Central memory CD4-positive, alpha-beta T cell (primary cell): Measurements from ENCODE around the gene LIF.

ENCODE experiments used
- DNase-seq: peaks from one replicate; pipeline ENCODE4 v3.0.0; 2022

The LIF gene

DNA sequence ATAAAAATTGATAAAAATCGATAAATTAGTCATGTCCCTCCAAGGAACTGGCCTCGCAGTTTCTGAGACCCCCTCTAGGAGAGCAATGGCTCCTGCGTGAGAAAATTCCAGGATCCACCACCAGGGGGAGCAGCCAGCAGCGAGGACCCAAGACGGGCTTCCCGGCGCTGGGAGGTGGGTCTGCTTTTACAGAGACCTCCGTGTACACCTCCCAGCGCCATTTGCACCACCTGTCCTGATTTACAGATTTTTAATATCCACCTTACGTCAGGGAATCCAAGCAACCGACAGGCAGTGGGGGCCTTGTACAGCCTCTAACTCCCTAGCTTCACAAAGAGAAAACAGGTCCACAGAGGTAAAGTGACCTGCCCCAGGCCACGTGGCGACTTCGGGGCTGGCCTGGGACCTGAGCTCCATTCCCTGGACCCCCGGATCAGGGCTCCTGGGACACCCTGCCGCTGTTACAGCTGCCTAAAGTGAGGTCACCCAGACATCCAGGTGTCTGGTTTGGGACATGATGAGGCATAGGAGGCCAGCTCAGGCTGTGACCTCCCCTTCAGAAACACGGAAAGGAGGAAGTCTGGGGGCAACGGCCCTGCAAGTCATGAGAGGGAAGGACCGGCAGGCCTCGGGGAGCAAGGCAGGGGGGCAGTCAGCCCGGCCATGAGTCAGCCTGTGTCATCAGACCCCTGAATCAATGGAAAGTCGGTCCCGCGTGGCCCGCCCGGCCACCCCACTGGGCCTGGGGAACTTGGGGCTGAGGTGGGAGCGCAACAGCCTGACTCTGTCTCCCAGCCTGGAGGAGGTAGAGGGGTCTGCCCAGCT lies 16.6 kb upstream of the LIF start:
- peak; percentile 65 for DNase-seq

DNA sequence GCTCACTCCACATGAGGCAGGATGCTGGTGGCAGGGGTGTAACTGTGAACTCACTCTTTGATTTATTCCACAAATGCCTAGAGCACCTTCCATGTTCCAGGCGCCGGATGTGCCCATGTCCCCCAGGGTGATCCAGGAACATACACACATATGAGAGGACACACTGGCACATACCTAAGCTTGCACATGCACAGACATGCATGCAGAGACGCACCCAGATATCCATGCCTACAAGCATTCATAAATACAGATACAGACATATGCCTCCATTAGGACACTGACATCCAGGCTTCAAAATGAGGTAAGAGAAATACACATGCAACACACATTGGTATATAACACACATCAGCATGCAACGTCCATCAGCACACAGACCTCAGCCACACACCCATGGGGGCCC lies 15.6 kb upstream of the LIF start:
- no peak for DNase-seq

DNA sequence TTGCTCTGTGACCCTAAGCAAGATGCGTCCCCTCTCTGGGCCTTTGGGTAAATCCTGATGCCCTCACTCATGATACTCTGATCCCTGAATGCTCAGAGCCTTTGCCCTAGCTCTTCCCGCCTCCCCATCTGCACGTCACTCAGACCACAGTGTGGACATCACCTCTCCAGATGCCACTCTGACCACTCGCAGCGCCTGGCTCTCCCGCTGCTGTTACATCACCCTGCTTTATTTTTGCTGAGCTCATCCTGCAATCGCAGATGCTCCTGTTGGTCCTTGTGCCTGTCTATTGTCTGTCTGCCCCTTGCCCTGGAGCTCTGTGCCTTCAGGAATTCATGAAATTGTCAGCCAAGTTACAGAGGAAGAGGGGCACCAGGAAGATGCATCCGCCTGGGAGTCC lies 14.6 kb upstream of the LIF start:
- no peak for DNase-seq

DNA sequence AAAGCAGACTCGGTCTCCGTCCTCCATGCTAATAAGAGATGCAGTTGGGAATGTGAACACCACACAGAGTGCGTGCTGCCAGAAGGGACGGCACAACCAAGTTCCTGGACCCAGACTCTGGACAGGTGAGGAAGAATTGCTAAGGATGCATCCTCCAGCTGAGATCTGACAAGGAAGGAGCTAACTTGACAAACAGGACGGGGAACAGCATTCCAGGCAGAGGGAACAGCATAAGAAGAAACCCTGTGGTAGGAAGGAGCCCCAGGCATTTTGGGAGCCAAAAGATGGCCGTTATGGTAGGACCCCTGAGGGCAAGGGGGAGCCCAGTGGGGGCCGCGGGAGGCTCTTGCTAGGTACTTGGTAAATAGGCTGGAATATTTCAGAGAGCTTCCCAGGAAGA lies 14.1 kb upstream of the LIF start:
- no peak for DNase-seq

DNA sequence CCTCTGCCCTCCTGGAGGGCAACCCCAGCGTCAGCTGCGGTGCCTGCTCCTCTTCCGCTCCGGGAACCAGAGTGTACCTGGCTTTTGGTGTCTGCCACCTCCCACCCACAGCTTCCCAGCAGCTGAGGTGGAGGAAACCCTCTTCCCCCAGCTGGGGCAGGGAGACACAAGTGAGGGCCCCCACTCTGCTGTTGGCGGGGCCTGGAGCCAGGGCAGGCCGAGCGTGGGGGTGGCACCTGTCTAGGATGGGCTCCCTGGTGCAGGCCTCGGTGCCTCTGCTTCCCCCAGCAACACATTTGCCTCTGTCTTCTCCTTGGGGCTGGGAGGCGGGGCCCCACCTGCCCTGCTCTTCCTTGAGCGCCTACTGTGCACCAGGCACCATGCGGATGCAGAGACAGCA lies 13.7 kb upstream of the LIF start:
- no peak for DNase-seq

DNA sequence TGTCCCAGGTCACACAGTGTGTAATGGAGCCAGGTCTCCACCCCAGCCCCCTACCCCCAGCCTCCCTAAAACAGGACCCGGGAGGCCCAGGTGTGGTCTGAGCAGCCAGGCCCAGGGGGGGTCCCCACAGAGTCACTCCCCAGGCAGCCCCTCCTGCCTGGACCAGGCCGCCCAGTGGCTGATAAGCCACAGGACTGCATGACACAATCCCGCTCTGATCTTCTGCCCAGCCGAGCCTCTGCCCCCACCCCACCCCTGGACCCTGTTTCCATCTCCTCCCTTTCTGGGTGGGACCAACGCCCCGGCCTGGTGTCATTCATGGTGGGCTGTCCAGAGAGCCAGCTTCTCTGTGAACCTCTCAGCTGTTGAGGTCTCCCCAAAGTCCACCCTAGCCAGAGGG lies 7.8 kb upstream of the LIF start:
- DNase-seq, result no peak

DNA sequence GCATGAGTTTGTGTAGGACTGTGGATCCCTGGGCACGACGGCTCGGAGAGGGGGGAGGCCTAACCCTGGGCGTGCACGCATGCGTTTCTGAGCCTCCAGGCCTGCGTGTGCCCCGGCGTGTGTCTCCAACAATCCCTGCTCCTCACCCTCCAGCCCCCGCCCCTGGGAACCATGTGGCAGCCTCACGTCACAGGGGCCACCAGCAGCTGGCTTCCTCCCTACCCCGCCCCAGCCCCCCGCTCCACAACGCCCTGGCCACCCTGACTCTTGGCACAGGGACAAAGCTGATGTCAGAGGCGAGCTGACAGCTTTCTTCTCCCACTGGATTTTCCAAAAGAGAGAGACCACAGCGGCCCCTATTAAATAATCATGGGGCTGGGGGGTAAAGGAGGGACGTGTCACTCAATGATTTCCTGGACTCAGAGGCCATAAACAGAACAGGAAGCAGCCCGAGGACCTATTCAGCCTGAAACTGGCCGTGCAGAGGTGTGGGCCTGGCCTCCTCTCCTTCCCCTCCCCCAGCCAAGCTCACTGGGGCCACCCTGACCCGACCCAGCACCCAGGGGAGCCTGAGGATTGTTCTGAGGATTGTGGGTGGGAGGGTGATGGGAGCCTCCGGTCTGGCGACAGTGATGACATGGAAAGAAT lies 6.8 kb upstream of the LIF start:
- no peak for DNase-seq

DNA sequence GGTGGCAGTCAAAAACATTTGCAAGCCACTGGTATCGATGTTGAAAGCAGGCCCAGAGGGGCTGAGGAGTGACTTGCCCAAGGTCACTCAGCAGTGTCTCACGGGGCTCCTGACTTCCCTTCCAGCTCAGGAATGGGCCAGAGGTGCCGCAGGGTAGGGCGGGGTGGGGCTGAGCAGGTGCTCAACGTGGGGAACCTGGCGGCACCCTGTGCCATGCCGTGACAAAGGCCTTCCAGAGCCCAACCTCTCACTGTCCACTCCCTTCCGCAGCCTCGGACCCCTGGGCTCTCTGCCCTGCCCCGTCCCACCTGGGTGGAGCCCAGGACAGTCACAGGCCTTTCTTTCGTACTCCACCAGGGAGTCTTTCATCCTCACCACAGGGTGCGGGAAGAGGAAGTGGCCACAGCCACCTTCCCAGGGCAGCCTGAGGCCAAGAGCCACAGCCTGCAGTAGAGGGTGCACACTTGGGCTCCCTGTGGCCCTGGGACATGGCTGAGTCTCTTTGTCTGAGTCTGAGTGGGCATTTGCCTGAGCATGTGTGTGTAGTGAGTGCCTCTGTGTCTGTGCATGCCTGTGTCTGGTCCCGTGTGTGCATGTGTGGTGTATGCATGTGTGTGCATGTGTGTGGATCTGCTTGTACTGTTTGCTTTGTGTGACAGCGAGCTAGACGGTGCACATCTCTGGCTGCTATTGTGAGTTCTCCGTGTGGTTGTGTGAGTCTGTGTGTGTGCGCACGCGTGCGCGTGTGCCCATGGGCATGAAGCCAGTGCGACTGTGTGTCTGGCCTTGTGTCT lies 6.0 kb upstream of the LIF start:
- DNase-seq, result no peak

DNA sequence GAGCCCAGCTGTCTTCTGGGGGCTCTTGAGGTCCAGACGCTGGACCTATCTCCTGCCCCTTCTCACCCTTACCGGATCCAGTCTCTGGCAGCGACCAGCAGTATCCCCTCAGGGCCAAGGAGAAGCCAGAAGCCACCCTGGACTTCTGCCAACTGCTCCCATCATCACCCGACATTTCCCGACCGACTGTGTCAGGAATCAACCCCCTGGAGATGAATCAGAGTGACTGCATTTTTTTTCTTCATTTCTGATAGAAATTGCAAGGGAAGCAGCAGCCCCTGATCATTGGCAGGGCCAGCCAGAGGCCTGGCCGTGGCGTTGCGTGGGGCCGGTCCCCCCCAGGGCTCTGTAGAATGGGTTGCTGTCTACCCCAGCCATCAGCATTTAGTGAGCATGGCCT lies 5.2 kb upstream of the LIF start:
- no peak for DNase-seq

DNA sequence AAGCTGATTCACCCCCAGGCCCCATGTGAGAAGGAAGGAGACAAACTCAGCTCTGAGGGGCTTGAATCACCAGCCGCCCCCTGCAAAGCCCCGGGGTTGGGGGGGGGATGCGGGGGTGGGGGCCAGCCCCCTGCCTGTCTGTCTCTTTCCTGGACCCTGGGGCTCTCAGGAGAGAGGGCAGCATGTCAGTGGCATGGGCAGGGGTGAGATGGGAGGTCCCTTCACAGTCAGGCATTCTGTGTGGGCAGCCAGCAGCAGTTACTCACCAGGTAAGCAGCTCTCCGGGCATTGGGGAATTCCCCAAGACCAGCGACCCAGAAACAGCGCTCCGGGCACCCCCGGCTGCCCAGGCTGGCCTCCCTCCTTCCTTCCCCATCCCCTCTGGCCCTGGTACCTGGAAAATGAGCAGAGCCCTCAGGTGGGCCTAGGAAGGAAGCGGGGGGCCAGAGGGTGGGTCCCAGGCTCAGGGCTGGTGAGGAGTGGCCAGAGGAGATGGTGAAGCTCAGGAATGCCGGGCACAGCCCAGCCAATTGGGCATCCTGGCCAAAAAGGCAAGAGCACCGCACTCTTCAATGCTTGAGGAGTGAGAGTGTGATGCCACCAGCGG lies 4.2 kb upstream of the LIF start:
- DNase-seq, result no peak

DNA sequence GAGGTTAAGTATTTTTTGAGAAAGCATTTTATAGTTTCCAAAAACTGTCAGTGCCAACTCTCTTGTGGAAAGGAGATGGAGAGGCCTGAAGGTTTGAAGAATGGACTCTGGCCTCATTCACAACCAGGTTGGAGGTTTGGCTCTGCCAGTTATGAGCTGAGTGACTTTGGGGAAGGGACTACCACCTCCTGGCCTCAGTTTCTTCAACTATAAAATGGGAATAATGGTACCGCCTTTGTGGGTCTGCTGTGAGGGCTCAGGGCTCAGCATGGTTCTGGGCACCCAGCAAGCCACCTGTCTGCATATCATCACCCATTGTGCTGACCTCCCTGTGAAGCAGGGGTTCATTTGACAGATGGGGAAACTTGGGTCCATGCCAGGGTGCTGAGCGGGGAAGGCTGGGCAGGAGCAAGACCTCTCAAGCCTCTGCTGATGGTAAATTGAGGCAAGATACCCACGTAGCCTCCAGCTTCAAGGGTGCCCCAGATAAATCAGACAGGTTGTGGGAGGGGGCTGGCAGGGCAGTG lies 3.5 kb upstream of the LIF start:
- DNase-seq, result no peak

DNA sequence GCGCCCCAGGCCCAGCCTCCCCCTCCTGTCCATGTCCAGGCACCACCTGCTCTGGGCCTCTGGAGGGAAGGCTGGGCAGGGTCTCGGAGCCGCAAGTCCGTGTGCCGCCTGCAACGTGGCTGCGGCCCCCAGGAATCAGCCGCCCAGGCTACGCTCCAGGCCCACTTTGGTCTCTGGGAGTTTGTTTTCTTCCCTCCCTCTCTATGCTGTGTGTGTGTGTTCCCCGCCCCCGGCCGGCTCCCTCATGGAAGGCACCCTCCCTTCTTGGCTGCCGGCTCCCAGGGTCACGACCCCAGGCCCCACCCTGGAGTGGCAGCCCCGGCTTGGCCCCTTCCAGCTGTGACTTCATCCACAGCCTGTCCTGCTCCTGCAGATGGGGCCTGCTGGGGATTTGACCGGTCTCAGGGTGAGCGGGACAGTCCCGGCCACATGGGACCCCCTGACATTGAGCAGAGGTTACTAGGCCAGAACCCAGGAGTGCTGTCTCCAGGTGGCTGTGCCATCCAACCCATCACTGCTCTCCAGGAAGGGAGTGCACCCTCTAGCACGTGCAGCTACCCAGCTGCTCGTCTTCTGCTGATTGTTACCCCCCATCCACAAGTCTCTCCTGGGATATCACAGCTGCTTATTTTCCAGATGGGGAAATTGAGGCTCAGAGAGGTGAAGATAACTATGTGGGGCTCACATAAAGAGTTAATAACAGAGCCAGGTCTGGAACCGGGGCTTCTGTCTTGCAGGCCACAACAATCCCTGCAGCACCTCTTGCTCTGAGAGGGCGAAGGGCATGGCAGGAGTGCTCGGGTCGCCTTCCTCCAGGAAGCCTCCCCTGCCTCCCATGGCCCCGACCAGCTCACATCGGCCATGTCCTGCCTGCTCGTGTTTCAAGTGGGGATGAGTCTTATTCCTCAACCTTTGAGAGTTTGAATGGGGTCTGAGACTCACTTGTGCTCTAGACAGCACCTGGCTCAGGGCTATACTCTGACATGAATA lies 2.8 kb upstream of the LIF start:
- no peak for DNase-seq

DNA sequence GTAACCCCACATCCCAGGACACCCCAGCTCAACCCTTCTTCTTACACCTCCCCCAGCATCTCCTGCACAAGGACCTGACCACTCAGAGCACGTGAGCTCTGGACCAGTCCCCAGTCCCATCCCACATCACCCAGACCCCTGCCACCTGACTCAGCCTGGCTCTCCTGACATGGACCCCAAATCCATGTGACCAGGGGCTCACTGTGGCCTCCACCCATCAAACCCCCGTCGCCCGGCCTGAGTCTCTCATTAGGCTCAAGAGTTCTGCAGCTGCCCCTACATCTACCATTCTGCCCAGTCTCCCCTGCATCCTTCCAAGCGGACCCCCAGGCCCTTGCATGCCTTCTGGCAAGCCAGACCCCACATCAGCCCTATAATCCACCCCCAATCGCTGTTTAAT lies 1.9 kb upstream of the LIF start:
- DNase-seq, result no peak

DNA sequence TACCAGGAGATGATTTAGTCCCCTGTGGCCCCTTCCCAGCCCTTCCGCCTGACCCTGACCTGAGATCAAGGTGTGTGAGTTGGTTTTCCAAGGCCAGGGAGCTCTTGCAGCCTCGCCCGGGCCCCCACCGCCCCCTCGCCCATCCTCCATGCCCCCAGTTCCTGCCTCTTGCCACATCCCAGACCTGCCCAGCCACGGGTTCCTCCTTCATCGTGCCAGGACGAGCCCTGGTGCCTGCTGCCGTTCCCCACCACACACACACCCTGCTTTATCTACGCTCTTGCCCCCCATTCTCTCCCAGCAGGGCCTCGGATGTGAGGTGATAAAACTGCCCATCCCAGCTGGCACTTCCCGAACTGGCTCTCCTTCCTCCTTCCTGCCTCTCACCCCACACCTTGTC lies 1.4 kb upstream of the LIF start:
- DNase-seq, result no peak

DNA sequence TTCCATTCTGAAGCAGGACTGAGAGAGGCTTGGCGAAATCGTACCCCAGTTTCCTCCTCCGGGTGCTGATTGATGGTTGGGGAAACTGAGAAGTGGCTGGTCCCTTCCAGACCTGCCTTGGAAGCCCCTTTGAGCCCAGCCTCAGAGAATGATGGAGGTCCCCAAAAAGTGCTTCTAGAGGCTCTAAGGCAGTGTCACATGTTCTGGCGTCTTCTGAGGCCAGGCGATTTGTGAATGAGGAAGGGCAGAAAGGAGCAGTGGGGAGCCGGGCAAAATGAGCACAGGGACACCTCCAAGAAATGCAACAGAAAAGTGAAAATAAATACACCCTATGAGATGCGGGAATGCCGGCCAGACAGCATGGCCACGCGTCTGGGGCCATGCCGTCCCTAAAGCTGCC lies 1.0 kb upstream of the LIF start:
- no peak for DNase-seq

DNA sequence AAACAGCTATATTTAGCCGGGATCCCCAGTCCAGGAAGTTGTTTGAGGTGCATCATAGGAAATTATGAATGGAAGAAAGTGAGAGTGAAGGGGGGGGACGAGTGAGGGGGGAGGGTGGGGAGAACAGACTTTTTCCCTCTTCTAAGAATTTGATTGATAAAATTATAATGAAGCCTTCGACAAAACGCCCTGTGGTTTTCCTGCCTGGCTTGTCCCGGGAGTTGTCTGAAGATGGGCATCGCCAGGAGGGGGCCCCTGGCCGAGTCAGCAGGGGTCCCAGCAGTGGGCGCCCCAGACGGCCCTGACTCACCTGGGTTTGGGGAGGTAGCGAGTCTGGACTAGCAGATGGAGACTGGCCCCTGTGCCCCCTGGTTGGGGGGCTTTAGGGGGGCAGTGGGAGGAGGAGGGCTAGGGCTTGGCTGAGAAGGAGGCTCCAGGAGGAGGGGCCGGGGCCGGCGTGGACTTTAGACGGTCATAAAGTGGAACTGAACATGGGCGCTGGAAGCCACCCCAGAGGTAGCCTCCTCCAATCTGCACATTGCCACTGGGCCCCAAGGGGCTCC lies 336 bp upstream of the LIF start:
- DNase-seq, result no peak

DNA sequence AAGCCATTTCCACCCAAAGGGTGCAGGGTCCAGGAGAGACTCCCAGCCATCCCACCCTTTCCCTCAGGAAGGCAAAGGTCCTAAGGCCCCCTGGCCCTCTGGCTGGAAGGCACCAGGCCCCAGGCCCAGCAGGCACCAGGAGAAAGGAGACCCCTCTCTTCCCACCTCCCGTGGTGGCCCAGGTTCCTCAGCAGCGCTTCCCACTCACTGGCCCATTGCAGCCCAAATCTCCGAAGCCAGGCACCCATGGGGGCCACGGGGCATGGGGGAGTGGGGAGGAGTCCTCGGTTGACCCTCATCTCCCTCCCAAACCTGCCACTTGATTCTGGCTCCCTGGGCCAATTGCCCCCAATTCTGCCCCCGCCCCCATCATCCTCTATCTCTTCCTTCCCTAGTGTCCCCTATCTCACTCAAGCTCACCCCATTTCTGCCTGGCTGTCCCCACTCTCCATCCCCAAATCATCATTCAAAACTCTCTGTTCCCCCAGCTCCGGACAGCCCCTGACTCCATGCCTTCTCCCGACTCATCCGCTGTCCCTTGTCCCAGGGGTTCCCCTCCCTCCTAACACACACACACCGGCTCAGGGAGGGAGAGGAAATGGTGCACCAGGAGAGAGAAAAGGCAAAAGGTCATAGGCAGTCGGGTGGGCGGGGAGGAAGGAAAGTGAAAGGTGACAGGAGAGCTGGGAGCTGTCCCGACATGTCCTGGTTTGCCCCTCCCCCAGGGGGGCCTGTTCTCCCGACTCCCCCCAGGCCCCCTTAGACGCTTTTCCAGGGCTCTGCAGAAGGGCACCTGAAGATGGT lies 1.2 kb downstream of the LIF start:
- no peak for DNase-seq

DNA sequence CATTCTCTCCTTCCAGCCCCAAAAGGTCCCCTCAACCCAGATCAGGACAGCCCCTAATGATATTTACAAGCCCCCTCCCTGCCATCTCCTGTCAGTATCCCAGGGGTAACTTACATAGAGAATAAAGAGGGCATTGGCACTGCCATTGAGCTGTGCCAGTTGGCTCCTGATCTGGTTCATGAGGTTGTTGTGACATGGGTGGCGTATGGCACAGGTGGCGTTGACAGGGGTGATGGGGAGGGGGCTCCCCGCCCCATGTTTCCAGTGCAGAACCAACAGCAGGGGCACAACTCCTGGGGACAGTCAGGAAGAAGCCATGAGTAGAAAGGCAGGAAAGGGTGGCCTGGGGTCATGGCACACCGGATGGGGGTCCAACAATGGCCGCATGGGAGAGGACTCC lies 1.9 kb downstream of the LIF start:
- no peak for DNase-seq

DNA sequence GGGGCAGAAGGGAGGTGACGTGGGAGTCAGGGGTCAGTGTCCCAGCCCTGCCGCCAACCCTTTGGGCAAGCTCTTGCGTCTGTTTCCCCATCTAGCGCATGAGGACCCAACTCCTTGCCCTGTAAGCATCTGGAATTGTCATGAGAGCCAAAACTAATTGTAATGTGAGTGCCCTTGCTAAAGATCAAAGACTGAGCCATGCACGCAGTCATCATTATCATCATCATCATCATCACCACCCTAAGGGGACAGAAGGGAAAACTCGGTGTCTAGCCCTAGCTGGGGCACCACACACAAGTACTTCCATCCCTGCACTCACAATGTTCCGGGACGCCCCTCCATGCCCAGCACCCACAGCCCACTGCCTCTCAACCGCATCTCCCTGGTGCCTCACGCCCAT lies 2.5 kb downstream of the LIF start:
- no peak for DNase-seq

DNA sequence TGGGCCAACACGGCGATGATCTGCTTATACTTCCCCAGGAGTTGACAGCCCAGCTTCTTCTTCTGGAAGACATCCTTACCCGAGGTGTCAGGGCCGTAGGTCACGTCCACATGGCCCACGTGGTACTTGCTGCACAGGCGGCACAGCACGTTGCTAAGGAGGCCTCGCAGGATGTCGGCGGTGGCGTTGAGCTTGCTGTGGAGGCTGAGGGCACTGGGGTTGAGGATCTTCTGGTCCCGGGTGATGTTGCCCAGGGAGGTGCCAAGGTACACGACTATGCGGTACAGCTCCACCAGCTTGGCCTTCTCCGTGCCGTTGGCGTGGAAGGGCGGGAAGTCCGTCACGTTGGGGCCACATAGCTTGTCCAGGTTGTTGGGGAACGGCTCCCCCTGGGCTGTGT lies 2.9 kb downstream of the LIF start:
- DNase-seq, result no peak
